Iris pigment epithelial cell (primary cell): ENCODE measurements around the gene SLC30A2.
A peak's percentile ranks its signal among the peaks of the same experiment; 100 is the strongest.

ENCODE experiments used
- DNase-seq: peaks from one replicate; pipeline ENCODE4 v3.0.0-alpha.2; 2011; ENCODE audit warnings: low read depth

SLC30A2 gene

DNA sequence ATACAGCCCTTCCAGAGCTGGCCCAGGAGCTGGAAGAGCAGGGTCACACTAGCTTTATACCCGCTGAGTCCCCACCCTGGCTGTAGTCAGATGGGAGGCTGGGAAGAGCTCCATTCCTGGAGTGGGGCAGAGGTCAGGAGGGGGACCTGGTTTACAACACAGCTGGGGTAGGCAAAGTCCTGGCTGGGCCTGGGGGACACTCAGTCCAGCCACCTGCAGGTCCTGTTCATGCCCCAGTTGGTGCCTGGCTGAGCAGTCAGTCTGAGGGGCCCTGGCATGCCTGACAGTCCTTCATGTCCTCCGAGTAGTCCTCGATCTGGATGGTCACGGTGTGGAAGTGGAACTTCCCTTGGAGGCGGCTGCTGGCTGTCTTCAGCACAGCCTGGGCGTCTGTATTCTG is 7.0 kb downstream of the SLC30A2 start:
- DNase-seq, result no peak

DNA sequence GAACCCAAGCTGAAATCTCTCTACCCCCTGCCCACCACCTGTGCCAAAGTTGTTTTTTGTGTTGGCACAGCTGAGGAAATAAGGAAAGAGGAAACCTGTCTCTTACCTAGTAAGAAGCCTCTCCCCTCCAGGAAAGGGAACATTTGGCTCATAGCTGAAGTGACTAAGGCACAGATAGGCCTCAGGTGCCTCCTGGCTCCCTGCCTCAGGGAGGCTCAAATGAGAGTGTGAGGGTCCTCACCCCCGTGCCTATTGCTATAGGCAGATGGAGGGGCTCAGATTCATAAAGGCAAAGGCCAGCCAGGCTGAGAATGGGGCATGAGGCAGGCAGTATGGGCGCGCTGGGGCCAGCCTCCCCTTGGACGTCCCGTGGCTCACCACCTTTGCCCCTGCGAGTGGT is 7.4 kb downstream of the SLC30A2 start:
- no peak for DNase-seq

DNA sequence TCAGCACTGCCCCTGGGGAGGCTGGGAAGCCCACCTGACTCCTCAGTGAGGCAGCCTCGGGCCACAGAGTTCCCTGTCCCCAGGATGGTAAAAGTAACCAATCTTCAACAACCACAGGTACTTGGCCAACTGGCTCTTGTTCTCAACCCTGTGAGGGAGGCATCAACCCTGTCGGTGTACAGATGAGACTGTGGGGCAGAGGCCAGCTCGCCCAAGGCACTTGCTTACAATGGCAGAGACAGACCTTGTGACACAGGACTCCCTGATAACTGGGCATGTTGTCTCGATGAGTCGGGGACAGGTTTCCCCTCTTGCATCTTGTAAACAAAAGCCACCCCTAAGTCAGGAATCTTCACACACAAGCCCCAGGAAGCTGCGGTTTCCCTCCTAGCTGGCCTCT is 8.0 kb downstream of the SLC30A2 start:
- no peak for DNase-seq

DNA sequence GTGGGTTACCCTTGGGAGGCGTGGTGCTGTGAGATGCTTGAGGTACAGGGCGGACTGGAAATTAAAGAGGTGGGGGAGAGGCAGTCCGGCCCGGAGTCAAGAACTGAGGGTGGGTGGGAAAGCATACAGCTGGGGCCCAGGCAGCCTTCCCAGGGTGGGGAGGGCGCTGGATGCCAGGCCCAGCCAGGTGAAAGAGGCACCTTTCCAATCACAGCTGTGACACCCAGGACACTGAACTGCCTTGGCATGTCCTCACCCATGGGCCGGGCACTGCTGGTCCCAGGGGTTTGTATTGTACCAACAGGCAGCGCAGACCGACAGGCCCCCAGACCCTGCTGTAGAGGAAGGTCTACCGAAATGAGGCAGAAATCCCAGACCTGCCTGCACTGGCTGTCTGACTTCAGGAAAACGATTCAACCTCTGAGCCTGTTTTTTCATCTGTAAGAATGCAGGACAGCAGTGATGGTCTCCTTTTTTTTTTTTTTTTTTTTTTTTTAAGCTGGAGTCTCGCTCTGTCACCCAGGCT is 9.1 kb downstream of the SLC30A2 start:
- no peak for DNase-seq

DNA sequence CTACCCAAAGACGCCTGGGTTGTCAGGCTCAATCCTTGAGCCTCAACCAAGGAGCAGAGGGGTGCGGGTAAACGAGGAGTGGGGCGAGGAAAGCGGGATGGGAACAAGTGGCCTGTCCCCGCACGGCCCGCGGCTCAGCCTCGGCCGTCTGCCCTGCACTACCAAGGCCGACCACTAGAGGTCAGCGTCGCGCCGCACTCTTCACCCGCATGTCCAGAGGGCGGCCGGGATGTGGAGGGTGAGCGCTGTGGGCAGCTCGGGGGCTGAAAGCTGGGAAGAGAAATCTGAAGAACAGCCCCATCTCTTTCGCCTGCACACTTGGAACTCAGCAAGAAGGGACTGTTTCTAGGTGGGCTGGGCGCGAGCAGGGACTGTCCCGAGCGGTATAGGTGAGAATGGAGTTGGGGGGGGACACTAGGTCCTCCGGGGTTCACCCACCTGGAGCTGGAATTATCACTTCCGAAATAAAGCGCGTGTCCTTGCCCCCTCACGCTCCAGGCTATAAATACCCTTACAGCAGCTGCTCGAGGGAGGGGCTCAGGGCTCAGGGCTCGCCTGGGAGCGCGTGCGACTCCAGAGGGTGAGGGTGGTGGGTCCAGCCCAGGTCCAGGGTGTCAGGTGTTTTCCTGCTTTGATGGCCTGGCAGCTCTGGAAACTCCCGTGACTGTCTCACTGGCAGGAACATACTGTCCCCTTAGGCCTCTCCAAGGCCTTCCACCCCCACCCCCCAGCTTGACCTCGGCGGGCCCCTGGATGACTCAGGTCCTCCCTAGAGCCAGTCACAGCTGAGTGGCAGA is 9.8 kb downstream of the SLC30A2 start:
- DNase-seq, result peak; percentile 55

DNA sequence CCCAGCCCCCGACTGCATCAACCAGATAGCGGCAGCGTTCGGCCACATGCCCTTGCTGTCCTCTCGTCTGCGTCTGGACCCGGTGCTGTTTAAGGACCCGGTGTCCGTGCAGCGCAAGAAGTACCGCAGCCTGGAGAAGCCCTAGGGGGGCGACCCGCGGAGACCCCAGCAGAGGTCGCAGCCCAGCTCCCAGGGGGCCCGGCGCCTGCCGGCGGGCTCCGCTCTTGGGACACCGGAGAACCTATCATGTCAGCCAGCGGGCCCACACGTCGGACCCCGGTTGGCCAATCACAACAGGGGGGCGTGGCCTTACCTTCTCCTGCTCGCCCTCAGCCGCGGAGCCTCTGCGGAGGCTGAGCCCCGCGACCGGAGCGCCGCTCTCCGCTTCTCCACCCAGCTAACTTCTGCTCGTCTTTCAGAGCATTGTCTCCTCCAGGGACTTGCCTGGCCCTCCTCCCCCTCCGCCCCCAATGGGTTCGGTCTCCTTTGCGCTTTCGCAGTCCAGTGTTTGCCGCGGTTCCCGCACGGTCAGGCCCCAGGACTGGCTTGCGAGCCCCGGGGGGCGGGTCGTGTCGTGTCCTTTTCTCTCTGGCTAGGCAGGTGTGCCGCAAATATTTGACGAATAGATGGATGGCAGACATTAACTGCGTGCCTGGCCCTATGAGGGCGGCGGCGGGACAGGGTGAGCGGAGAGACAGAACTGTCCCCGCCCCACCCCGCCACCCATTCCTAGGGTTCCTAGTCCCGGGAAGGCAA is 10.5 kb downstream of the SLC30A2 start:
- DNase-seq, result peak; percentile 91

DNA sequence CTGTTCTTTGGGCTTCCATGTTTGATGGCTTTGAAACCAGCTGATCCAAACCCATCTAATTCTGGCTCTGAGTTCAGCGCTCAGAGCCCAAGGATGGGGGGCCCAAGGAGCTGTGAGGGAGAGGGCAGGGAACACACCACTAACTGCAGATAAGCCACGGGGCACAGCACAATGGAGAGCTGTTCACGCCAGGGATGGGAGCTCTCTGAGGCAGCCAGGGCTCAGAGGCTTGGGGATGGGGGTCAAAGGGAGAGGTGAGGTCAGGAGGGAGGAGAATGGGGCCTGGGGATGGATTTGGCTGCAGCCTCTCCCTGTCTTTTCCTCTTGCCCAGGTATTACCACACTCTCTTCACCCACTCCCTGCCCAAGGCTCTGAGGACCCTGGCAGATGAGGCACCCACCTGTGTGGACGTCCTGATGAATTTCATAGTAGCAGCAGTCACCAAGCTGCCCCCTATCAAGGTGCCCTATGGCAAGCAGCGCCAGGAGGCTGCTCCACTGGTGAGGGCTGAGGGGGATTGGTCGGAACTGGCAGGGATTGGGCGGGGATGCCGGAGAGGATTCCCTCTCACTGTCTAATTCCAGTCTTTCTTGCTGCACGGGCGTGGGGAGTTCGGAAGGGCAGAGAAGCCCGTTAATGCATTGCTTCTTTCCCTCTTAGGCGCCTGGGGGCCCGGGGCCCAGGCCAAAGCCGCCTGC is 11.3 kb downstream of the SLC30A2 start:
- DNase-seq, result no peak

DNA sequence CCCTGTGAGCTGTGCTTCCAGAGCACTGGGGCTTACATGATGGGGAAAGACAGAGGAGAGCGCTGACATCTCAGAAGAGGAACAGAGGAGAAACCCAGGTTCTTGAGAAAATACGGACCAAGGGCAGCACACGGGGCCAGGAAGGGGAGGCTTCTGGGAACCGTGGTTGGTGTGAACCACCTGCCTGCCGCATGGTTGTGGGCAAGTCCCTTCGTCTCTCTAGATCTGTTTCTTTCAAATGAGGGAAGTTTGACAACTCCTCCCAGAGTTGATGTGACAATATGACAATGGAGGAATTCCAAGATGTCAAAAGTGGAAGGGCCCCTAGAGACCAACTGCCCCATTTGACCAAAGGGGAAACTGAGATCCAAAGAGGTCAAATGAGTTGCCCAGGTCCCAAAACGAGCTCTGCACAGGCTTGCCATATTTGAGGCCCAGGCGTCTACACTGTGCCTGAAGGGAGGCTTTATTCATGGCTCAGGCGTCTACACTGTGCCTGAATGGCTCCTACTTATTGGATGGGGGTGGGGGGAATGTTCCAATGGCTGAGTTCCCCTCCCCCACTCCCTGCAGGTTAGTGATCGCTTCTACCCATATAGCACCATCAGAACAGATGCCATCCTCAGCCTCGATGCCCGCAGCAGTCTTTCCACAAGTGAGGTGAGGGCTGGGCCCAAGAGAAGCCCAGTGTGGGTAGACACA is 13.1 kb downstream of the SLC30A2 start:
- DNase-seq, result no peak

DNA sequence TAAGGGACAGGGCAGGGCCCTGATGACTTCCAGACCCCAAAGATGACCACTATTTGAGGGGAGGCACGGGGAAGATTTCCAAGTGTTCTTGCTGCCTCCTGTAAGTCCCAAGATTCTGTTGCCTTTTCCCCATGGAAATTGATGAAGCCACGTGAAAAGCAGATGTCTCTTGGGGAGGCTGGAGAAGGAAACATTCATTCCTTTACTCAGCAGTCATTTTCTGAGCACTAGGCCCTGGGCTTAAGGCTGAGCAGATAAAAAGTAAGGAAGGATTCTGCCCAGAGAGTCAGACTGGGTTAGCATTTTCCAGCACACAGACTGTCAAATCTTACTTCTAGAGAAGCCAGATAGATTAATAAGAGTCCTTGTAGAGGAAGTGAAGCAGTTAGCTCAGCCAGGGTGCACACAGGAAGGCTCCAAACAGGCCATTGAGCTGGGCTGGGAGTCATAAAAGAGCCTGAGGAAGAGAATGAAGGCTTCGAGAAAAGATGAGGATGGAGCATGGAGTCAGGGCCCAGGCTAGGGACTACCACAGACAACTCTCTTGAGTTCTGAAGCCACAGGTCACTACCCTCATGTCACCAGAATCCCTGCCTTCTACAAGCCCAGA is 14.2 kb downstream of the SLC30A2 start:
- DNase-seq, result no peak

DNA sequence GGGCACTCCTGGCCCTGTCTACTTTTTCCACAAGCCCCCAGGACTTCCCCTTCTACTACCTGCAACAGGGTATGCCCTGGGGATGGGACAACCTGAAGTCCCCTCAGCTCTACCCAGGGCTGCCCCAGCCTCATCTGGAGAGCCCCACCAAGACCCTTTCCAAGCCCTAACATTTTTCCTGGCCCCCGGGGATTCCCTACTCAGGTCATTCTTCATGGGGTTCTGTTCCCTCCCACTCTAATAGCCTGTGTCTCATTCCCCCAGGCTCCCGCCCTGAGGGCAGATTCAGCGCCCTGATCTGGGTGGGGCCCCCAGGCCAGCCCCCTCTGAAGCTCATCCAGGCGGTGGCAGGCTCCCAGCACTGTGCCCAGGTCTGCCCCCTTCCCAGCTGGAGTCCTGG is 14.7 kb downstream of the SLC30A2 start:
- no peak for DNase-seq

DNA sequence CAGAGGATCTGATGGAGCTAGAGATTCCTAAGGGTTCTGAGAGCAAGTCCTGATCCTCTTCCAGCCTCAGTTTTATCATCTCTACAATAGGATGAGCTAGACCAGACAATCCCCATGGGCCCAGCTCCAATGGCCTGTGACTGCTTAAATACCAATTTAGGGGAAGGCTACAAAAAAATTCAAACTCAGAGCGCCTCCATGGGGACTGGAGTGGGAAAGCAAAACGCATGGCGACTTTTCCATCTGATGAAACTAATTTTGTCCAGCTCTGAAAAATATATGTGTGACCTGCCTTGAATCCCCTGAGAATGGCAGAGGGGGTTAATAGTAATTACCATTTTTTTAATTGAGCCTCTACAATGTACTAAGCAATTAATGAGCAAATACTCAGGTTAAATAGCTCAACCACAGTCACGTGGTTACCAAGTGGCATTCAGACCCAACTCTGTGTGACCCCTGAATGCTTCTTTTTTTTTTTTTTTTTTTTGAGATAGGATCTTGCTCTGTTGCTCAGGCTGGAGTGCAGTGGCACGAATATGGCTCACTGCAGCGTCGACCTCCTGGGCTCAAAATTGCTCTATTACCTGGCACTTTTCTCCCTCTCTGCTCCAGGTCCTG is 15.9 kb downstream of the SLC30A2 start:
- no peak for DNase-seq

DNA sequence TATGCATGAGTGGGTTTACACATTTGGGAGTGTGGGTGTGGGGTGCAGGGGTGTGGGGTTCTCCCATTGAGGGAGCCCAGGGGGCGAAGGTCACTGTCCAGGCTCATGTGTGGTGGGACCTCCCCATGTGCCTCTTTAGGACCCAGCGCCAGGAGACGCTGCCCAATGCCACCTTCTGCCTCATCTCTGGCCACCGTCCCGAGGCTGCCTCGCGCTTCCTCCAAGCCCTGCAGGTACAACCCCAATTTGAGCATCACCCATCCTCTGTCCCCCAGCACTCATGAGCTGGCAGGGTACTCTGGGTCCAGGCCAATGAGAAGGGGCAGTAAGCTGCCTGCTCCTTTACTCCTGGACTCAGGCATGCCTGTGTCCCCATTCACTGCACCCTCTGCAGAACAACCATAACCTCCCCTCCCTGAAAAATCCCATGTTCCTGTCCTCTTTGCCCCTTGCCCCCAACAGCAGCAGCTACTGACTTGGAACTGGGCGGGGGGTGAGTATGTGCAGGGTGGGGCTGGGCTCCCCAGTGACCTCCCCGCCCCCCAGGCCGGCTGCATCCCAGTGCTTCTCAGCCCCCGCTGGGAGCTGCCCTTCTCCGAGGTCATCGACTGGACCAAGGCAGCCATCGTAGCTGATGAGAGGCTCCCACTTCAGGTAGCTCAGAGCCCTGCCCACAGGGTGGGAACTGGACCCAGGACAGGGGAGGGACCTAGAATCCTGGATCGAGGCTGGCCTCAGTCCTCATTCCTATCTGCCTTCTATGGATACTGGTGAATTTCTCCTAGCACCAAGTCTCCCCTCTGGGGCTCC is 16.7 kb downstream of the SLC30A2 start:
- DNase-seq, result no peak

DNA sequence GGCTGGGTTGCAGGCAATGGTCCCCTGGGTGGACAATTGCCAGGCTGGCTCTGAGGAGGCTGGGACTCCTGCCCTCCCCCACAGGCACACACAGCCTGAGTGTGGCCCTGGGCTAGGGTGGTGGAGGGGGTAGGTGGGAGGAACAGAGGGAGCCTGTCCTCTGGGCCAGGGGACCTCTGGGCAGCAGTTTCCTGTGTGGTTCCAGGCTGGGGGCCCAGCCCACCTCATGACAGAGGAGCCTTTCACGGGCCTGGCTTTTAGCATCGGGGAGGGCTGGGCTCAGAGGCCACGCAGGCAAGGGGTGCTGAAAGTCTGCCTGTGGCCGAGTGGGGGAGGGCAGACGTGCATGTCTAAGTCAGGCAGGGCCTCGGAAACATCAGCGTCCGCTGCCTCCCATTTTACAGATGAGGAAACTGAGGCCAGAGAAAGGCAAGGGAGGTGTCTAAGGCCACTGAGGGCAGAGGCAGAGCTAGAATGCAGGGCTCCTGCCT is 17.4 kb downstream of the SLC30A2 start:
- no peak for DNase-seq

DNA sequence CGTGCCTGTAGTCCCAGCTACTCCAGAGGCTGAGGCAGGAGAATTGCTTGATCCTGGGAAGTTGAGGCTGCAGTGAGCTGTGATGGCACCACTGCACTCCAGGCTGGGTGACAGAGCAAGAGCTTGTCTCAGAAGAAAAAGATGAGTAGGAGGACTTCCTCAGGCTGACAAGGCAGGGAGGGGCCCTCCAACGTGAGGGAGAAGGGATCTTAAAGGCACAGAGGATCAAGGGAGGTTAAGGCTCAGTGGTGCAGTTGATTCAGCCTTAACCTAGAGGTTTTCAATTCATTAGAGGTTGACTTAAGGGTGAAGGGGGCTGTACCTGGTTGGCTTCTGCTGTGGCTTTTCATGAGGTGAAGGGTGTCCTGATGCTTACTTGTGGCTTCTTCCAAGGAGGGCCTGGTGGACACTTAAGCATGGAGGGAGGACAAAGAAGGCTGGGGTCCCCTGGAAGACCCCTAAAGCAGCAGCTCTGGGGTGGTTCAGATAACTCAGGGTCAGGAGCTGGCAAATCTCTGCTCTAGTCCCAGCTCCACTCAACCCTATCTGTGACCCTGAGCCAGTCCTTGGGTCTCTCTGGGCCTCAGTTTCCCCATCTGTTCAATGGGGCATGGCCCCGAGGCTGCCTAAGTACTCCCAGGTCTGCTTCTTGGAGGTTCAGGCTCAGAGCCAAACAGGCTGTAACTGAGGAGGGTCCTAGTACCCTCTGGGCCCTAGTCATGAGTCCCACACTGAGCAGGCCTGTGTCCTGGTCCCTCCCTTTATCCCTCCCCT is 18.0 kb downstream of the SLC30A2 start:
- no peak for DNase-seq

DNA sequence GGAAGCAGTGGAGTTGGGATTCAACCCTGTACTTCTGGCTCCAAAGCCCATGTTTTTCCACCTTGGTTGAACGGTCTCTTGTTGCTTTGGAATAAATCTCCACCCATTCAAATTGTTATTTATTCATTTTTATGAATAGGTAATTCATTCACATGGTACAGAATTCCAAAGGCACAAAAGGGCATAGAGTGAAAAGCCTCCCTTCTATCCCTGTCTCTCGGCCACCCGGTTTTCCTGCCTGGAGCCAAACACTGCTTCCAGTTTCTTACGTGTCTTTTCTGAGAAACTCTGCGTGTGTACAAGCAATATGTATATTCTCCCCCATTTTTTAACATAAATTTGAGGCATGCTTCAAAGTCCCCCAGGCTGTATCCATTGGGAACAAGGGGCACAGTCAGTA is 20.4 kb downstream of the SLC30A2 start:
- DNase-seq, result no peak

DNA sequence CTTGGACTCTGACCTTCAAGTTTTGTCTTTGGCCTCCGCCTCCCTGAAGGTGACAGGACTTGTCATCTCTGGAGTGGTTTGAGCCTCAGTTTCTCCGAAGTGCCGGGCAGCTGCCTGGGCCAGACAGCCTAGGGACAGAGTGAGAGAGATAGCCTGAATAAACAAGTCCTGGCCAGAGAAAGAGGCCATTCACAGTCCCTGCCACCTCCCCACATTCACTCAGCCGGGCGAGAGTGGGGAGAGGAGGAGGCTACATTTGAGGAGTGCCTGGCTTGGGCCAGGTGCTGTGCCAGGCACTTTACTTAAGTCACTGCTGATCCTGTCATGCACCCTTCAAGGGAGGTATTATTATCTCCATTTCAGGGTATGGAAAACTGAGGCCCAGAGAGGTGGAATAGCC is 20.9 kb downstream of the SLC30A2 start:
- DNase-seq, result no peak

DNA sequence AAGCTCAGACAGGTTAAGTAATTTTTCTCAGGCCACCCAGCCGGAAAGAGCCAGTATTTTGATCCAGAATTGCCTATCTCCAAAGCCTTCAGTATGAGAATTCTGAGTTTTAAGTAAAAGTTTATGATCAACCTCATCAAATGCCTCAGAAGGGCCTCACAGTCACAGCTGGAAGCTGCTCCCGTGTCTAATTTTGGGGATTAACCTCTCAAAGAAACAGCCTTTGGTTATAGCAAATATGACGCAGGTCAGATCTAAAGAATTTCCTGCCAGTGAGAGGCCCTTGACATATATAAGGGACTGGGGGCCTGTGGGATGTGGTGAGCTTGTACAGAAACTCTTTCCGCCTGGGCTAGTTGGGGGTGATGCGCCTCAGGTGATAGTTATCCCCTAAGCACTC is 22.1 kb downstream of the SLC30A2 start:
- DNase-seq, result no peak

DNA sequence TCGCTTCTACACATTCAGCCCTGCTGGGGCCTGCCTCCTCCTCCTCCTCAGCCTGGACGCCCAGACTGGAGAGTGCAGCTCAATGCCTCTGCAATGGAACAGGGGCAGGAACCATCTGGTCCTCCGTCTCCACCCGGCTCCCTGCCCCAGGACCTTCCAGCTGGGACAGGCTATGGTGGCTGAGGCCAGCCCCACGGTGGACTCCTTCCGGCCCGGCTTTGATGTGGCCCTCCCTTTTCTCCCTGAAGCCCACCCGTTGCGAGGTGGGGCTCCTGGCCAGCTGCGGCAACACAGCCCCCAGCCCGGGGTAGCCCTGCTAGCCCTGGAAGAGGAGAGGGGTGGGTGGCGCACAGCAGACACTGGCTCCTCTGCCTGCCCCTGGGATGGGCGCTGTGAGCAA is 22.9 kb downstream of the SLC30A2 start:
- no peak for DNase-seq

DNA sequence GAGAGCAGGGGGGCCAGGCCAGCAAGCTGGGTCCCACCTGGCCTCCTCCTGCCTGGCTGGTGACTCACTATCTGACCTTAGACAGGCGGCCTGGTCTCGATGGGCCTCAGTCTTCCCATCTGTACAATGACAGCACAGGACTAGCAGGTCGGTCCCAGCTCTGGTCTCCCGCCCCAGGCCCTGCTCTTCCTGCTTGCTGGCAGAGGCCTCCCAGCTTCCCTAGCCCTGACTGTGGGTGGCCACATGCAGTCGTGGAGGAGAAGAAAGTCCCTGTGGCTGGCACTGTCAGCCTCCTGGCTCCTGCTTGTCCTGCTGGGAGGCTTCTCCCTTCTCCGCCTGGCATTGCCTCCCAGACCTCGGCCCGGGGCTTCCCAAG is 23.5 kb downstream of the SLC30A2 start:
- DNase-seq, result no peak
